ENCODE measurements around the gene ADGRD1. TPM values are rescaled to one million over a fixed set of nuclear protein-coding genes. Genes with fewer than 3 reads are reported as not detected.
"Not testable (repeated sequence)": the region's sequence is repeated elsewhere in the genome, so short reads cannot be mapped to it uniquely, and the experiment has no call there.

The ADGRD1 gene
- total RNA-seq, 6 experiments from 2014 or later, result not detected

- H3K4me3 Mint-ChIP-seq, result no peak overlapping the region
- H3K36me3 Mint-ChIP-seq (ENCODE audit: low read depth), result no peaks in the 10 kb centered on the region
- H3K9me3 Mint-ChIP-seq, result peaks cover 44% of the 10 kb centered on the region
- DNase-seq, result no peak
- no peak overlapping the region for H3K27ac Mint-ChIP-seq
- no peaks in the 10 kb centered on the region for H3K4me1 Mint-ChIP-seq (ENCODE audit: low read depth)
- peaks cover 2% of the 10 kb centered on the region; the same call in 1 of the 2 replicates for H3K27me3 Mint-ChIP-seq (ENCODE audit: insufficient read depth)
- TF ChIP-seq CTCF (IDR thresholded peaks at IDR 0.05), result no peak
These were observed 163.9 kb downstream of the ADGRD1 start for GRCh38 chr12:131117438-131118245.

- Mint-ChIP-seq H3K9me3 (peaks cover 45% of the 10 kb centered on the region), H3K27me3 (ENCODE audit: insufficient read depth) (peaks cover 2% of the 10 kb centered on the region; the same call in 1 of the 2 replicates), H3K36me3 (ENCODE audit: low read depth) (no peaks in the 10 kb centered on the region), H3K27ac (no peak overlapping the region), H3K4me1 (ENCODE audit: low read depth) (no peaks in the 10 kb centered on the region), H3K4me3 (no peak overlapping the region)
- DNase-seq, result no peak
- TF ChIP-seq CTCF (IDR thresholded peaks at IDR 0.05), result no peak
These were observed 164.7 kb downstream of the ADGRD1 start for GRCh38 chr12:131118371-131118770.

- H3K27ac Mint-ChIP-seq; H3K4me3 Mint-ChIP-seq; H3K4me1 Mint-ChIP-seq (ENCODE audit: low read depth); H3K36me3 Mint-ChIP-seq (ENCODE audit: low read depth); H3K27me3 Mint-ChIP-seq (ENCODE audit: insufficient read depth); DNase-seq: not testable (repeated sequence)
- H3K9me3 Mint-ChIP-seq, result peaks cover 36% of the 10 kb centered on the region
These were observed 165.6 kb downstream of the ADGRD1 start for GRCh38 chr12:131119345-131119744.

GRCh38 chr12:131119936-131120335, 166.2 kb downstream of the ADGRD1 start:
- H3K4me1 Mint-ChIP-seq (ENCODE audit: low read depth), result no peaks in the 10 kb centered on the region
- H3K27ac Mint-ChIP-seq, result no peak overlapping the region
- TF ChIP-seq CTCF (IDR thresholded peaks at IDR 0.05), result no peak
- DNase-seq, result no peak
- no peaks in the 10 kb centered on the region for H3K36me3 Mint-ChIP-seq (ENCODE audit: low read depth)
- H3K27me3 Mint-ChIP-seq (ENCODE audit: insufficient read depth), result peaks cover 2% of the 10 kb centered on the region
- H3K4me3 Mint-ChIP-seq, result no peak overlapping the region
- peaks cover 34% of the 10 kb centered on the region for H3K9me3 Mint-ChIP-seq

- no peak for TF ChIP-seq CTCF (IDR thresholded peaks at IDR 0.05)
- DNase-seq, result no peak
- Mint-ChIP-seq H3K4me1 (ENCODE audit: low read depth) (no peaks in the 10 kb centered on the region), H3K9me3 (peaks cover 25% of the 10 kb centered on the region), H3K4me3 (no peak overlapping the region), H3K27ac (no peak overlapping the region), H3K27me3 (ENCODE audit: insufficient read depth) (peaks cover 2% of the 10 kb centered on the region), H3K36me3 (ENCODE audit: low read depth) (no peaks in the 10 kb centered on the region)
These were observed 167.1 kb downstream of the ADGRD1 start for GRCh38 chr12:131120831-131121271.

- H3K9me3 Mint-ChIP-seq, result peaks cover 31% of the 10 kb centered on the region
- peaks cover 2% of the 10 kb centered on the region for H3K27me3 Mint-ChIP-seq (ENCODE audit: insufficient read depth)
- no peaks in the 10 kb centered on the region for H3K36me3 Mint-ChIP-seq (ENCODE audit: low read depth)
- DNase-seq, result no peak
- no peak overlapping the region for H3K4me3 Mint-ChIP-seq
- TF ChIP-seq CTCF (IDR thresholded peaks at IDR 0.05), result no peak
- no peak overlapping the region for H3K27ac Mint-ChIP-seq
- H3K4me1 Mint-ChIP-seq (ENCODE audit: low read depth), result no peaks in the 10 kb centered on the region
These were observed 168.1 kb downstream of the ADGRD1 start for GRCh38 chr12:131121705-131122405.
